K562 (cell line): Measurements from ENCODE around the gene DUSP9. TPM values are rescaled to one million over a fixed set of nuclear protein-coding genes. Genes with fewer than 3 reads are reported as not detected.
A peak's percentile ranks its signal among the peaks of the same experiment; 100 is the strongest.

ENCODE experiments used
- ATAC-seq: fragments of 200-7000 bp; cut with Tn5 transposase; 3 replicates; pipeline ENCODE4 v1.9.1; 2020; ENCODE audit warnings: moderate library complexity
- BruUV-seq: library from RNA; stranded (reverse); fragments of 400-500 nt; replicated peaks from 2 replicates; lab custom pipeline; 2021; lab: Mats Ljungman, UMichigan
- CTCF ChIA-PET: fragments of 300-600 bp; formaldehyde crosslinking; extraction: SDS; loops from one replicate; lab custom pipeline; 2021; ENCODE audit warnings: low intra/inter-chr PET ratio; lab: Yijun Ruan, JAX
- POLR2A ChIA-PET: fragments of 300-600, 350-650 bp; sonication (Branson Sonifier 250); formaldehyde crosslinking; extraction: SDS; loops from one replicate; lab custom pipeline; 2021; ENCODE audit warnings: antibody characterized with exemption, inconsistent platforms; lab: Yijun Ruan, JAX
- DNase-seq, 4 experiments: peaks; one replicate each; pipeline versions ENCODE4 v3.0.0 to v3.0.0-alpha.2; 2011 to 2018; ENCODE audit warnings: low spot score in 3 of 4, mixed read lengths in 3 of 4; ENCODE audit errors: extremely low read depth in 1 of 4
- FAIRE-seq: peaks from 2 replicates; lab custom pipeline; 2011; peaks lifted over from hg19 to GRCh38; lab: Jason Lieb, UNC
- H2AFZ ChIP-seq: 2 replicates; pipeline ENCODE4 v1.6.0; 2011; ENCODE audit warnings: low read depth, low read length, control low read depth, inconsistent platforms
- H3K27ac ChIP-seq: fragments of 200-600 bp; 3 replicates; pipeline ENCODE4 v1.8.0; 2011; ENCODE audit warnings: low read depth, mild to moderate bottlenecking, control low read depth, inconsistent platforms, low read length, moderate library complexity, mixed read lengths; ENCODE audit errors: extremely low read depth
- H3K27me3 ChIP-seq, 2 experiments: fragments of 300-600 bp in 1 of 2; 2 replicates in 1 of 2; 3 replicates in 1 of 2; pipeline versions ENCODE4 v1.6.0 to v1.8.0; 2011; ENCODE audit warnings: inconsistent platforms in 2 of 2, low read length in 2 of 2, mild to moderate bottlenecking in 1 of 2, mixed read lengths in 1 of 2, moderate library complexity in 1 of 2; ENCODE audit not compliant: control insufficient read depth in 2 of 2, insufficient read depth in 2 of 2
- H3K36me3 ChIP-seq: fragments of 300-600 bp; 3 replicates; pipeline ENCODE4 v1.8.0; 2011; ENCODE audit warnings: mild to moderate bottlenecking, low read length, inconsistent platforms; ENCODE audit not compliant: control insufficient read depth, insufficient read depth
- H3K4me1 ChIP-seq, 2 experiments: fragments of 200-600 bp in 1 of 2; replicated peaks in 1 of 2; 2 replicates in 1 of 2; 3 replicates in 1 of 2; pipeline versions ENCODE4 v1.5.1 to v1.8.0; 2011; ENCODE audit warnings: inconsistent platforms in 2 of 2, low read length in 2 of 2, mild to moderate bottlenecking in 1 of 2, mixed read lengths in 1 of 2, moderate library complexity in 1 of 2; ENCODE audit not compliant: control insufficient read depth in 2 of 2, insufficient read depth in 2 of 2
- H3K4me2 ChIP-seq: 2 replicates; pipeline ENCODE4 v1.6.1; 2011; ENCODE audit warnings: low read length, control low read depth, inconsistent platforms, mixed read lengths; ENCODE audit not compliant: insufficient read depth
- H3K4me3 ChIP-seq: fragments of 200-600 bp; sonication (generic), shearing (Covaris generic); 2 replicates; pipeline ENCODE4 v1.5.1; 2016; ENCODE audit warnings: control low read depth, inconsistent platforms
- H3K79me2 ChIP-seq: fragments of 200-600 bp; 3 replicates; pipeline ENCODE4 v1.8.0; 2011; ENCODE audit warnings: low read length, inconsistent platforms; ENCODE audit not compliant: control insufficient read depth, insufficient read depth
- H3K9ac ChIP-seq, 2 experiments: 2 replicates each; pipeline versions ENCODE4 v1.6.0 to v1.6.1; 2011; ENCODE audit warnings: low read depth in 2 of 2, low read length in 2 of 2, control low read depth in 1 of 2, inconsistent platforms in 1 of 2, mild to moderate bottlenecking in 1 of 2, mixed read lengths in 1 of 2; ENCODE audit not compliant: insufficient read depth in 1 of 2
- H3K9me1 ChIP-seq: one replicate; pipeline ENCODE4 v1.6.0; 2011; ENCODE audit warnings: inconsistent platforms, mild to moderate bottlenecking, low read length, moderate library complexity; ENCODE audit not compliant: control insufficient read depth, insufficient read depth
- H3K9me3 ChIP-seq: replicated peaks from 2 replicates; pipeline ENCODE4 v1.5.1; 2011; ENCODE audit warnings: low read depth, low read length, inconsistent platforms; ENCODE audit not compliant: control insufficient read depth, insufficient read depth
- H4K20me1 ChIP-seq: replicated peaks from 2 replicates; pipeline ENCODE4 v1.6.1; 2011; ENCODE audit warnings: low read length, inconsistent platforms, mixed read lengths; ENCODE audit not compliant: control insufficient read depth, insufficient read depth
- CHD1 ChIP-seq: fragments of 200-600 bp; sonication (generic); IDR thresholded peaks from one replicate; pipeline ENCODE4 v1.6.1; 2012; ENCODE audit warnings: mild to moderate bottlenecking, moderate library complexity, low read length, inconsistent platforms
- DIDO1 ChIP-seq: fragments of 450-650 bp; IDR thresholded peaks from 2 replicates; pipeline ENCODE4 v1.6.1; 2016; ENCODE audit warnings: low read depth, missing biosample characterization, missing genetic modification characterization
- LARP7 ChIP-seq: fragments of 450-650 bp; IDR thresholded peaks from 2 replicates; pipeline ENCODE4 v1.6.1; 2016
- NFE2 ChIP-seq: IDR thresholded peaks from 2 replicates; pipeline ENCODE4 v1.6.1; 2014; ENCODE audit warnings: antibody characterized with exemption, low read depth
- PHF8 ChIP-seq: fragments of 200-600 bp; sonication (generic); IDR thresholded peaks from 2 replicates; pipeline ENCODE4 v1.6.1; 2012; ENCODE audit warnings: mixed run types, mild to moderate bottlenecking, inconsistent platforms, low read length, moderate library complexity, borderline replicate concordance
- SAFB ChIP-seq: fragments of 200-400 bp; formaldehyde crosslinking; IDR thresholded peaks from 2 replicates; pipeline ENCODE4 v1.6.1; 2017; ENCODE audit warnings: low read depth, low read length, borderline replicate concordance
- SMAD3 ChIP-seq: fragments of 450-650 bp; formaldehyde crosslinking; conservative IDR thresholded peaks from 2 replicates; pipeline ENCODE4 v1.4.0; 2020; ENCODE audit warnings: mild to moderate bottlenecking
- WGBS: fragments of 100-300 bp; shearing (Covaris generic); methylation state at CpG from one replicate; pipeline ENCODE4 v1.1.6; 2016; ENCODE audit warnings: low coverage, mixed read lengths; ENCODE audit not compliant: insufficient coverage; ENCODE audit errors: missing lambda C conversion rate; 5-methylcytosine and 5-hydroxymethylcytosine counted together
- in situ Hi-C: fragments of 300-500 bp; cut with MboI; formaldehyde crosslinking; loops from 4 replicates; pipeline ENCODE4 v1.15.0; 2018; ENCODE audit warnings: inconsistent platforms, mixed read lengths
- intact Hi-C: fragments of 100-400 bp; cut with micrococcal nuclease; formaldehyde crosslinking; loops from 2 replicates; pipeline ENCODE4 v1.14.2; 2022
- polyA plus RNA-seq, 8 experiments: library from polyadenylated mRNA; depleted of rRNA in 4 of 8; stranded (reverse) in 5 of 8; unstranded in 3 of 8; fragments of >200 nt; fragmentation: Nextera tagmentation in 2 of 8; fragmentation: Illumina TruSeq in 1 of 8; extraction: Ambion mirVana in 2 of 8; extraction: Trizol in 1 of 8; gene quantifications; 2 replicates each; pipeline versions ENCODE4 v1.2.1 to v1.2.3, GENCODE V29; 2011 to 2014; ENCODE audit warnings: inconsistent platforms in 1 of 8, missing spikeins in 1 of 8
- total RNA-seq, 7 experiments: library from RNA; depleted of rRNA in 6 of 7; stranded (reverse); fragments of >200 nt in 6 of 7; fragmentation: Illumina TruSeq in 2 of 7; extraction: Trizol in 2 of 7; gene quantifications; 2 replicates each; pipeline versions ENCODE4 v1.2.1 to v1.2.3, GENCODE V29; 2011 to 2021; ENCODE audit warnings: low replicate concordance in 1 of 7
- TF ChIP-seq, protein P1 (sequence below): fragments of 450-650 bp; conservative IDR thresholded peaks from 2 replicates; pipeline ENCODE4 v1.6.1; 2016; ENCODE audit warnings: missing genetic modification characterization, low read depth, mild to moderate bottlenecking, missing compliant biosample characterization, moderate library complexity
- TF ChIP-seq, protein P2 (sequence below), 2 experiments: fragments of 200-800 bp in 1 of 2; sonication (Bioruptor generic) in 1 of 2; sonication (generic) in 1 of 2; formaldehyde crosslinking in 1 of 2; IDR thresholded peaks in 1 of 2; conservative IDR thresholded peaks in 1 of 2; 2 replicates each; pipeline versions ENCODE4 v1.5.0 to v1.6.1; 2016 to 2020; ENCODE audit warnings: missing compliant biosample characterization in 1 of 2, missing genetic modification characterization in 1 of 2, missing genetic modification reagents in 1 of 2
- TF ChIP-seq, protein P3 (sequence below), 2 experiments: fragments of 450-650 bp in 1 of 2; sonication (generic) in 1 of 2; formaldehyde crosslinking in 1 of 2; IDR thresholded peaks; 2 replicates each; pipeline versions ENCODE4 v1.7.1 to v1.9.0; 2016 to 2022; ENCODE audit warnings: inconsistent platforms in 1 of 2, mild to moderate bottlenecking in 1 of 2, missing genetic modification reagents in 1 of 2

DUSP9 gene
- total and polyA plus RNA-seq, 9 of the 15 experiments (the other 6 are each of a cell fraction or from before 2014, with no cell fraction given) = 0.11 to 14.1 (median 5.5) TPM

DNA sequence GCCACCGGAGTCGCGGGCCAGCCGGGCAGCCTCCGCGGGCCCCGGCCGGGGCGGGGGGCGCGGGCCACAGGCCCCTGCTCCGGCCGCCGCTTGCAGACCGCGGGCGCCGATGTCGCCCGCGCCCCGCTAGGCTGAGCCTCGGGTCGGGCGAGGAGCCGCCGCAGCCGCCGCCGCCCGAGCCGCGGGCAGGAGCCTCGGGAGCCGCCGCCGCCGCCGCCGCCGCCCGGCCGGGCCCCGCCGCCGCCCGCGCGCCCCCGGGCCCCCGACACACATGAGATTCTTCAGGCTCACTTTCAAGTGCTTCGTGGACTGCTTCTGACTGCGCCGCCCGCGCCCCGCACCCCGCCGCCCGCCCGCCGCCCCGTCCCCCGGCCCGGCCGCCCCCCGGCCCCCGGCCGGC is 41.1 kb downstream of the DUSP9 start:
- Histone ChIP-seq H3K4me1 (peaks cover 16 to 69% of the 10 kb centered on the region in 2 experiments; a peak in 4 of 5 replicates), H3K9ac (peak overlapping the region in 1 of 2 experiments; percentile 58; a peak in 1 of 4 replicates), H3K27ac (no peak overlapping the region), H3K4me3 (no peak overlapping the region), H3K4me2 (no peak overlapping the region), H3K9me1 (peaks cover 4% of the 10 kb centered on the region), H2AFZ (no peak overlapping the region), H3K36me3 (peaks cover 33% of the 10 kb centered on the region; the same call in 1 of the 3 replicates), H3K9me3 (peaks cover 1% of the 10 kb centered on the region; the same call in 1 of the 2 replicates), H3K79me2 (peaks cover 37% of the 10 kb centered on the region), H3K27me3 (no peaks in the 10 kb centered on the region), H4K20me1 (peaks cover 13% of the 10 kb centered on the region)
- in situ Hi-C loops (no loop called here), intact Hi-C loops (no loop called here)
- peak in 1 of 4 experiments; percentile 33 for DNase-seq
- no TSS peak for BruUV-seq
- FAIRE-seq = no peak
- no CpG with 5 or more reads among the region's 69 CpGs for WGBS
- ATAC-seq = no peak
- ChIA-PET CTCF (no interaction called here), POLR2A (no interaction called here)
- TF ChIP-seq, protein P1, sequence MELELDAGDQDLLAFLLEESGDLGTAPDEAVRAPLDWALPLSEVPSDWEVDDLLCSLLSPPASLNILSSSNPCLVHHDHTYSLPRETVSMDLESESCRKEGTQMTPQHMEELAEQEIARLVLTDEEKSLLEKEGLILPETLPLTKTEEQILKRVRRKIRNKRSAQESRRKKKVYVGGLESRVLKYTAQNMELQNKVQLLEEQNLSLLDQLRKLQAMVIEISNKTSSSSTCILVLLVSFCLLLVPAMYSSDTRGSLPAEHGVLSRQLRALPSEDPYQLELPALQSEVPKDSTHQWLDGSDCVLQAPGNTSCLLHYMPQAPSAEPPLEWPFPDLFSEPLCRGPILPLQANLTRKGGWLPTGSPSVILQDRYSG = no peak
- TF ChIP-seq, protein P2, sequence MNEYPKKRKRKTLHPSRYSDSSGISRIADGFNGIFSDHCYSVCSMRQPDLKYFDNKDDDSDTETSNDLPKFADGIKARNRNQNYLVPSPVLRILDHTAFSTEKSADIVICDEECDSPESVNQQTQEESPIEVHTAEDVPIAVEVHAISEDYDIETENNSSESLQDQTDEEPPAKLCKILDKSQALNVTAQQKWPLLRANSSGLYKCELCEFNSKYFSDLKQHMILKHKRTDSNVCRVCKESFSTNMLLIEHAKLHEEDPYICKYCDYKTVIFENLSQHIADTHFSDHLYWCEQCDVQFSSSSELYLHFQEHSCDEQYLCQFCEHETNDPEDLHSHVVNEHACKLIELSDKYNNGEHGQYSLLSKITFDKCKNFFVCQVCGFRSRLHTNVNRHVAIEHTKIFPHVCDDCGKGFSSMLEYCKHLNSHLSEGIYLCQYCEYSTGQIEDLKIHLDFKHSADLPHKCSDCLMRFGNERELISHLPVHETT (CRISPR knock-in tag; conservative IDR thresholded peaks at IDR 0.05 in 1 of 2, IDR thresholded peaks at IDR 0.05 in 1 of 2) = peak in 1 of 2 experiments; percentile 26; a peak in 1 of 4 replicates
- TF ChIP-seq CHD1 = peak; percentile 24
- no peak for TF ChIP-seq SAFB
- no peak for TF ChIP-seq PHF8
- TF ChIP-seq SMAD3 (CRISPR knock-in tag) = no peak
- no peak for TF ChIP-seq NFE2
- TF ChIP-seq, protein P3, sequence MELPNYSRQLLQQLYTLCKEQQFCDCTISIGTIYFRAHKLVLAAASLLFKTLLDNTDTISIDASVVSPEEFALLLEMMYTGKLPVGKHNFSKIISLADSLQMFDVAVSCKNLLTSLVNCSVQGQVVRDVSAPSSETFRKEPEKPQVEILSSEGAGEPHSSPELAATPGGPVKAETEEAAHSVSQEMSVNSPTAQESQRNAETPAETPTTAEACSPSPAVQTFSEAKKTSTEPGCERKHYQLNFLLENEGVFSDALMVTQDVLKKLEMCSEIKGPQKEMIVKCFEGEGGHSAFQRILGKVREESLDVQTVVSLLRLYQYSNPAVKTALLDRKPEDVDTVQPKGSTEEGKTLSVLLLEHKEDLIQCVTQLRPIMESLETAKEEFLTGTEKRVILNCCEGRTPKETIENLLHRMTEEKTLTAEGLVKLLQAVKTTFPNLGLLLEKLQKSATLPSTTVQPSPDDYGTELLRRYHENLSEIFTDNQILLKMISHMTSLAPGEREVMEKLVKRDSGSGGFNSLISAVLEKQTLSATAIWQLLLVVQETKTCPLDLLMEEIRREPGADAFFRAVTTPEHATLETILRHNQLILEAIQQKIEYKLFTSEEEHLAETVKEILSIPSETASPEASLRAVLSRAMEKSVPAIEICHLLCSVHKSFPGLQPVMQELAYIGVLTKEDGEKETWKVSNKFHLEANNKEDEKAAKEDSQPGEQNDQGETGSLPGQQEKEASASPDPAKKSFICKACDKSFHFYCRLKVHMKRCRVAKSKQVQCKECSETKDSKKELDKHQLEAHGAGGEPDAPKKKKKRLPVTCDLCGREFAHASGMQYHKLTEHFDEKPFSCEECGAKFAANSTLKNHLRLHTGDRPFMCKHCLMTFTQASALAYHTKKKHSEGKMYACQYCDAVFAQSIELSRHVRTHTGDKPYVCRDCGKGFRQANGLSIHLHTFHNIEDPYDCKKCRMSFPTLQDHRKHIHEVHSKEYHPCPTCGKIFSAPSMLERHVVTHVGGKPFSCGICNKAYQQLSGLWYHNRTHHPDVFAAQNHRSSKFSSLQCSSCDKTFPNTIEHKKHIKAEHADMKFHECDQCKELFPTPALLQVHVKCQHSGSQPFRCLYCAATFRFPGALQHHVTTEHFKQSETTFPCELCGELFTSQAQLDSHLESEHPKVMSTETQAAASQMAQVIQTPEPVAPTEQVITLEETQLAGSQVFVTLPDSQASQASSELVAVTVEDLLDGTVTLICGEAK (IDR thresholded peaks at IDR 0.05) = no peak
- TF ChIP-seq, protein P3 (CRISPR knock-in tag; IDR thresholded peaks at IDR 0.05) = no peak
- no peak for TF ChIP-seq DIDO1 (tag)
- TF ChIP-seq LARP7 = no peak
